ENCODE data around the gene QKI. TPM values are rescaled to one million over a fixed set of nuclear protein-coding genes. Genes with fewer than 3 reads are reported as not detected.

The QKI gene
- total and polyA plus RNA-seq, 2 of the 8 experiments (the other 6 are each of a cell fraction or from before 2014, with no cell fraction given), result 181 to 183 TPM

GRCh38 chr6:163414117-163414945 lies at the start of gene QKI (continued):
- TF ChIP-seq POLR2A (IDR thresholded peaks at IDR 0.05; ENCODE audit: control extremely low read depth in 1 of 2, low read depth in 2 of 2, low read length in 2 of 2), result peak in 1 of 2 experiments; percentile 1; a peak in 2 of 3 replicates
- TF ChIP-seq TAF1 (IDR thresholded peaks at IDR 0.05; ENCODE audit: low read depth, low read length), result peak; percentile 68; the same call in 1 of the 2 replicates
- peak; percentile 20; the same call in 1 of the 2 replicates for TF ChIP-seq TBP (IDR thresholded peaks at IDR 0.05; ENCODE audit: low read depth, low read length)
